Bronchial epithelial cell (primary cell): ENCODE results near the gene MAP4. TPM values are rescaled to one million over a fixed set of nuclear protein-coding genes. Genes with fewer than 3 reads are reported as not detected.

Experiments used
- DNase-seq: peaks from one replicate; pipeline ENCODE4 v3.0.0-alpha.2; 2010; ENCODE audit warnings: low read depth
- FAIRE-seq: peaks from 2 replicates; lab custom pipeline; 2011; peaks lifted over from hg19 to GRCh38; lab: Jason Lieb, UNC
- H3K27me3 ChIP-seq: 2 replicates; pipeline ENCODE4 v1.5.1; 2011; ENCODE audit warnings: low read length; ENCODE audit not compliant: control insufficient read depth, insufficient read depth
- H3K36me3 ChIP-seq: 2 replicates; pipeline ENCODE4 v1.5.1; 2011; ENCODE audit warnings: low read length; ENCODE audit not compliant: control insufficient read depth, insufficient read depth
- H3K4me3 ChIP-seq: 2 replicates; pipeline ENCODE4 v1.5.1; 2011; ENCODE audit warnings: mild to moderate bottlenecking, low read depth, low read length, control low read depth
- CTCF ChIP-seq: IDR thresholded peaks from 2 replicates; pipeline ENCODE4 v1.5.1; 2011; ENCODE audit warnings: mild to moderate bottlenecking, moderate library complexity, low read length, control low read depth, inconsistent platforms; ENCODE audit not compliant: insufficient read depth, severe bottlenecking
- total RNA-seq: library from RNA; depleted of rRNA; stranded (reverse); fragments of >200 nt; gene quantifications from 2 replicates; pipeline ENCODE4 v1.2.1, GENCODE V29; 2014

Gene MAP4
- total RNA-seq, 1 donor from 2014 or later = 44.8 TPM

- FAIRE-seq = no peak
- DNase-seq = no peak
- no peak for TF ChIP-seq CTCF
- H3K36me3 ChIP-seq = peaks cover 44% of the 10 kb centered on the region
- no peak overlapping the region for H3K4me3 ChIP-seq
- H3K27me3 ChIP-seq = no peaks in the 10 kb centered on the region
Observed at GRCh38 chr3:47847260-47847659, 169.0 kb downstream of the MAP4 start.

- Histone ChIP-seq H3K36me3 (peaks cover 44% of the 10 kb centered on the region), H3K4me3 (no peak overlapping the region), H3K27me3 (no peaks in the 10 kb centered on the region)
- FAIRE-seq (no peak), DNase-seq (no peak)
- no peak for TF ChIP-seq CTCF
Observed at GRCh38 chr3:47846880-47847248, 169.4 kb downstream of the MAP4 start.

- no peak for DNase-seq
- no peak for TF ChIP-seq CTCF
- Histone ChIP-seq H3K36me3 (peaks cover 49% of the 10 kb centered on the region), H3K4me3 (no peak overlapping the region), H3K27me3 (no peaks in the 10 kb centered on the region)
- no peak for FAIRE-seq
Observed at GRCh38 chr3:47846186-47846879, 169.9 kb downstream of the MAP4 start.

GRCh38 chr3:47841786-47842349, 174.3 kb downstream of the MAP4 start:
- Histone ChIP-seq H3K36me3 (peaks cover 48% of the 10 kb centered on the region), H3K27me3 (no peaks in the 10 kb centered on the region), H3K4me3 (no peak overlapping the region)
- no peak for FAIRE-seq
- DNase-seq = no peak
- TF ChIP-seq CTCF = no peak

- TF ChIP-seq CTCF = no peak
- Histone ChIP-seq H3K36me3 (peaks cover 40% of the 10 kb centered on the region), H3K4me3 (no peak overlapping the region), H3K27me3 (no peaks in the 10 kb centered on the region)
- no peak for DNase-seq
- no peak for FAIRE-seq
Observed at GRCh38 chr3:47838503-47838902, 177.7 kb downstream of the MAP4 start.
